GM21737 (cell line): ENCODE results near the gene SIPA1L3.
"Not testable (repeated sequence)": the region's sequence is repeated elsewhere in the genome, so short reads cannot be mapped to it uniquely, and the experiment has no call there.

ENCODE experiments used
- ATAC-seq: cut with Tn5 transposase; IDR thresholded peaks from one replicate; pipeline ENCODE4 v1.9.1; 2021; ENCODE audit warnings: mild to moderate bottlenecking, moderate library complexity; ENCODE audit not compliant: unreplicated experiment

Gene SIPA1L3

GRCh38 chr19:38061294-38061693 lies 154.3 kb downstream of the SIPA1L3 start:
- ATAC-seq, result no peak

GRCh38 chr19:38062959-38063761 lies 156.2 kb downstream of the SIPA1L3 start:
- ATAC-seq, result no peak

GRCh38 chr19:38063928-38064327 lies 156.9 kb downstream of the SIPA1L3 start:
- no peak for ATAC-seq

- ATAC-seq, result no peak
Measured at GRCh38 chr19:38064661-38065425, 157.8 kb downstream of the SIPA1L3 start.

- ATAC-seq, result not testable (repeated sequence)
Measured at GRCh38 chr19:38065775-38066174, 158.8 kb downstream of the SIPA1L3 start.

GRCh38 chr19:38068826-38069225 lies 161.8 kb downstream of the SIPA1L3 start:
- no peak for ATAC-seq

GRCh38 chr19:38070573-38070972 lies 163.6 kb downstream of the SIPA1L3 start:
- ATAC-seq, result no peak

- ATAC-seq, result not testable (repeated sequence)
Measured at GRCh38 chr19:38071054-38071453, 164.0 kb downstream of the SIPA1L3 start.

GRCh38 chr19:38071647-38072046 lies 164.6 kb downstream of the SIPA1L3 start:
- ATAC-seq, result no peak

GRCh38 chr19:38072776-38073750 lies 166.1 kb downstream of the SIPA1L3 start:
- no peak for ATAC-seq

- no peak for ATAC-seq
Measured at GRCh38 chr19:38073841-38074685, 167.1 kb downstream of the SIPA1L3 start.

GRCh38 chr19:38076337-38076736 lies 169.3 kb downstream of the SIPA1L3 start:
- no peak for ATAC-seq

- no peak for ATAC-seq
Measured at GRCh38 chr19:38078302-38078930, 171.4 kb downstream of the SIPA1L3 start.

GRCh38 chr19:38079926-38080380 lies 172.9 kb downstream of the SIPA1L3 start:
- no peak for ATAC-seq

GRCh38 chr19:38081547-38082255 lies 174.7 kb downstream of the SIPA1L3 start:
- ATAC-seq, result no peak

GRCh38 chr19:38082256-38083118 lies 175.5 kb downstream of the SIPA1L3 start:
- ATAC-seq, result no peak

- no peak for ATAC-seq
Measured at GRCh38 chr19:38084196-38084595, 177.2 kb downstream of the SIPA1L3 start.

GRCh38 chr19:38089440-38089839 lies 182.4 kb downstream of the SIPA1L3 start:
- ATAC-seq, result no peak
